Gastroesophageal sphincter (tissue), 4 donors: ENCODE results near the gene MED1. TPM values are rescaled to one million over a fixed set of nuclear protein-coding genes. Genes with fewer than 3 reads are reported as not detected.
A peak's percentile ranks its signal among the peaks of the same experiment; 100 is the strongest.
"Not testable (repeated sequence)": the region's sequence is repeated elsewhere in the genome, so short reads cannot be mapped to it uniquely, and the experiment has no call there.

Experiments
- ATAC-seq: fragments of 150-250 bp; one replicate; pipeline ENCODE4 v1.9.1; 2016; ENCODE audit warnings: mild to moderate bottlenecking, moderate library complexity
- H3K27ac ChIP-seq, 4 donors: fragments of 200-600 bp; sonication (generic) in 3 of 4; 1 replicate in 3 of 4; 2 replicates in 1 of 4; pipeline ENCODE4 v1.5.1; 2016 to 2019
- H3K27me3 ChIP-seq: fragments of 200-600 bp; sonication (generic); one replicate; pipeline ENCODE4 v1.5.1; 2019
- H3K36me3 ChIP-seq, 2 donors: fragments of 200-600 bp; sonication (generic); one replicate each; pipeline ENCODE4 v1.5.1; 2019; ENCODE audit warnings: control low read depth in 1 of 2
- H3K4me1 ChIP-seq, 3 donors: fragments of 200-600 bp; sonication (generic); 1 replicate in 2 of 3; 2 replicates in 1 of 3; pipeline ENCODE4 v1.5.1; 2016 to 2019; ENCODE audit warnings: control low read depth in 2 of 3
- H3K4me3 ChIP-seq, 2 donors: fragments of 200-600 bp; sonication (generic); one replicate each; pipeline ENCODE4 v1.5.1; 2019; ENCODE audit warnings: mild to moderate bottlenecking in 1 of 2, moderate library complexity in 1 of 2
- H3K9me3 ChIP-seq, 3 donors: fragments of 200-600 bp; sonication (generic); one replicate each; pipeline ENCODE4 v1.5.1; 2017 to 2019; ENCODE audit warnings: control low read depth in 2 of 3
- CTCF ChIP-seq, 4 experiments: fragments of 200-600 bp in 2 of 4; fragments of 450-650 bp in 2 of 4; sonication (generic) in 1 of 4; IDR thresholded peaks; one replicate each; pipeline ENCODE4 v1.5.1; 2017 to 2019; ENCODE audit warnings: antibody characterized with exemption in 4 of 4, mild to moderate bottlenecking in 2 of 4, moderate library complexity in 2 of 4
- EP300 ChIP-seq: sonication (generic); formaldehyde crosslinking; IDR thresholded peaks from one replicate; pipeline ENCODE4 v1.6.1; 2017; ENCODE audit warnings: antibody characterized with exemption, mild to moderate bottlenecking
- POLR2A ChIP-seq, 2 donors: fragments of 450-650 bp; IDR thresholded peaks; one replicate each; pipeline ENCODE4 v1.6.1; 2017; ENCODE audit warnings: antibody characterized with exemption in 2 of 2, mild to moderate bottlenecking in 2 of 2, moderate library complexity in 1 of 2
- POLR2AphosphoS5 ChIP-seq: sonication (generic); formaldehyde crosslinking; IDR thresholded peaks from one replicate; pipeline ENCODE4 v1.6.1; 2017; ENCODE audit warnings: antibody characterized with exemption
- WGBS, 2 donors: methylation state at CpG; one replicate each; pipeline ENCODE4 v1.1.5; 2018; ENCODE audit warnings: low coverage in 1 of 2; 5-methylcytosine and 5-hydroxymethylcytosine counted together
- total RNA-seq, 4 donors: library from RNA; depleted of rRNA; stranded (reverse); fragments of >200 nt; gene quantifications; one replicate each; pipeline ENCODE4 v1.1.0, GENCODE V29; 2016

MED1 gene
- total RNA-seq, 4 donors from 2014 or later: 19.9 to 31.1 (median 25.1) TPM

DNA sequence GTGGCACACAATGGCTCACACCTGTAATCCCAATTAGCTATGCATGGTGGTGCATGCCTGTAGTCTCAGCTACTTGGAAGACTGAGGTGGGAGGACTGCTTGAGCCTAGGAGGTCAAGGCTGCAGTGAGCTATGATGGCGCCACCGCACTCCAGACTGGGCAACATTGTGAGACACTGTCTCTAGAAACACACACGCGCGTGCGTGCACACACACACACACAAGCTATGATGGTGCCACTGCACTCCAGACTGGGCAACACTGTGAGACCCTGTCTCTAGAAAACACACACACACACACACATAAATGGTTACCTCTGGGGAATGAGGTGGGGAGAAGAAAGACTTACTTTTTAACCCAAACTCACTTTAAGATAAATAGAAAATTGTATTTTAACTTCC lies 66.0 kb downstream of the MED1 start:
- Histone ChIP-seq H3K27me3 (no peaks in the 10 kb centered on the region), H3K36me3 (peaks cover 0 to 21% of the 10 kb centered on the region in 2 donors), H3K27ac (no peak overlapping the region), H3K9me3 (no peaks in the 10 kb centered on the region), H3K4me1 (peaks cover 0 to 2% (median 0%) of the 10 kb centered on the region in 3 donors), H3K4me3 (no peak overlapping the region)
- 90 to 96% methylated on average over 4 to 6 of the region's 6 CpGs for WGBS, 2 donors
- TF ChIP-seq POLR2AphosphoS5 (no peak), EP300 (no peak), POLR2A (IDR thresholded peaks at IDR 0.05) (no peak), CTCF (IDR thresholded peaks at IDR 0.05) (no peak)
- ATAC-seq: no peak

GRCh38 chr17:39380144-39380543 lies 70.9 kb downstream of the MED1 start:
- 82 to 91% methylated on average over 2 of the region's 2 CpGs for WGBS, 2 donors
- Histone ChIP-seq H3K27ac (no peak overlapping the region), H3K9me3 (no peaks in the 10 kb centered on the region), H3K4me1 (peaks cover 0 to 18% (median 0%) of the 10 kb centered on the region in 3 donors), H3K36me3 (no peaks in the 10 kb centered on the region), H3K4me3 (no peak overlapping the region), H3K27me3 (no peaks in the 10 kb centered on the region)
- ATAC-seq: no peak
- TF ChIP-seq CTCF (IDR thresholded peaks at IDR 0.05): no peak
- no peak for TF ChIP-seq EP300
- no peak for TF ChIP-seq POLR2AphosphoS5
- no peak for TF ChIP-seq POLR2A (IDR thresholded peaks at IDR 0.05)

DNA sequence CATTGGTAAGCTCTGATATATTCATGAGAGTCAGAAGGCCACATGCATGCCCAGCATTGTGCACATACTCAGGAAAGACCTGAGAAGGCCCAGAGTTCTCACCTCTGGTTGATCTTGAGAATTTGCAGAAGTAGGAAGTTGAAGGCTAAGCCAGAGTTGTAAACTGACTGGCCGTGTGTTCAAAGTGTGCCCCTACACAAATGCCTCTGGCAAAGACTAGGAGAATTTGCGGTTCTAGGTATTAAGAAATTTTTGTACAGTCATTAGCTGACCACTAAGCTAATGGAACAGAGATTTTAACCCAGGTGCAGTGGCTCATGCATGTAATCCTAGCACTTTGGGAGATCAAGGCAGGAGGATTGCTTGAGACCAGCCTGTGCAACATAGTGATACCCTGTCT lies 74.6 kb downstream of the MED1 start:
- H3K4me3 ChIP-seq: no peak overlapping the region
- TF ChIP-seq POLR2AphosphoS5: no peak
- no peak for TF ChIP-seq EP300
- TF ChIP-seq CTCF (IDR thresholded peaks at IDR 0.05): no peak
- no peak for TF ChIP-seq POLR2A (IDR thresholded peaks at IDR 0.05)
- H3K4me1 ChIP-seq: peaks cover 0 to 29% (median 0%) of the 10 kb centered on the region in 3 donors
- H3K36me3 ChIP-seq: no peaks in the 10 kb centered on the region
- 35 to 59% methylated on average over 2 of the region's 2 CpGs for WGBS, 2 donors
- H3K27ac ChIP-seq: no peak overlapping the region
- H3K9me3 ChIP-seq: no peaks in the 10 kb centered on the region
- no peaks in the 10 kb centered on the region for H3K27me3 ChIP-seq
- no peak for ATAC-seq

GRCh38 chr17:39367805-39368204 lies 83.3 kb downstream of the MED1 start:
- not testable (repeated sequence) for H3K4me3 ChIP-seq, H3K27ac ChIP-seq, ATAC-seq, H3K27me3 ChIP-seq, H3K9me3 ChIP-seq
- peaks cover 0 to 14% of the 10 kb centered on the region in 2 donors for H3K36me3 ChIP-seq
- WGBS, 2 donors: 90 to 96% methylated on average over 2 to 3 of the region's 4 CpGs
- peaks cover 2 to 38% (median 17%) of the 10 kb centered on the region in 3 donors for H3K4me1 ChIP-seq

DNA sequence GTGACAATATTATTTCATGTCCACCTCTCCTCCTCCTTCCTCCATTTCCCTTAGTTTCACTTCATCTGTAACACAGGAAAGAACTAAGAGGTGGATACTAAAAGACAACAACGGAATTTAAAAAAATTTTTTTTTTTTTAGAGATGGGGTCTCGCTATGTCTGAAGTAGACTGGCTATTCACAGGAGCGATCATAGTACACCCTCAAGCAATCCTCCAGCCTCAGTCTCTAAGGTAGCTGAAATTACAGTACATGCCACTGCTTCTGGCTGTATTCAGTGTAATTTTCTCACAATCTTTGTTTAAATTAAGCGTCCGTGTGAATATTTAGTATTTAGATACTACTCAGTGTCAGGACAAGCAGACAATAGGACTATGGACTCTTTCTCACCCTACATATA lies 85.2 kb downstream of the MED1 start:
- 28 to 35% methylated on average over 5 of the region's 5 CpGs for WGBS, 2 donors
- H3K4me1 ChIP-seq: peaks cover 2 to 34% (median 17%) of the 10 kb centered on the region in 3 donors
- no peak for ATAC-seq
- peak overlapping the region; percentile 41 to 74 (median 68) for H3K27ac ChIP-seq
- TF ChIP-seq POLR2A (IDR thresholded peaks at IDR 0.05) (no peak), EP300 (no peak), CTCF (IDR thresholded peaks at IDR 0.05) (no peak), POLR2AphosphoS5 (no peak)
- H3K27me3 ChIP-seq: no peaks in the 10 kb centered on the region
- no peaks in the 10 kb centered on the region for H3K9me3 ChIP-seq
- peaks cover 0 to 12% of the 10 kb centered on the region in 2 donors for H3K36me3 ChIP-seq
- no peak overlapping the region for H3K4me3 ChIP-seq
